HL-60 (cell line): Measurements from ENCODE around the gene LRRC4B.

Source experiments
- GABPA ChIP-seq: IDR thresholded peaks from 2 replicates; pipeline ENCODE4 v1.6.1; 2012; ENCODE audit warnings: low read depth
- POLR2AphosphoS5 ChIP-seq: IDR thresholded peaks from 2 replicates; pipeline ENCODE4 v1.6.1; 2012; ENCODE audit warnings: low read depth
- TF ChIP-seq, protein P1 (sequence below): IDR thresholded peaks from one replicate; pipeline ENCODE4 v1.5.1; 2011; ENCODE audit warnings: low read length, control low read depth, inconsistent platforms; ENCODE audit not compliant: insufficient read depth
- TF ChIP-seq, protein P2 (sequence below): IDR thresholded peaks from 2 replicates; pipeline ENCODE4 v1.6.1; 2012; ENCODE audit warnings: low read depth; ENCODE audit not compliant: insufficient replicate concordance

DNA sequence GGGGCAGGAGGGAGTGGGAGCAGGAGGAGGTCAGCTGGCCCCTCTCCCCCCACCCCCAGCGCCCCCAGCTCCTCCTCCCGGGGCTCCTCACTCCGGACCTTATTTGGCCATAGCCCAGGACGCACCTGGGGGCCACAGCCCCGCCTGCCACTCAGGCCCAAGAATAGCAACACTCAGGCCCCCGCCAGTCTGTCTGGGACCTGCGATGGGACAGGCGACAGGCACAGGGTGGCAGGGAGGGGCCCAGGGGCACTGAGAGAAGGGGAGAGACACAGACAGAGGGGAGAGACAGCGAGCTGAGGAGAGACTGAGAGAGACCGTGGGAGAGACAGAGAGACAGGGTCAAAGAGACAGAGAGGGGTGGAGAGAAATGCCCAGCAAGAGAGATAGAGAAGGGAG is 67.5 kb downstream of the LRRC4B start:
- TF ChIP-seq, protein P1, sequence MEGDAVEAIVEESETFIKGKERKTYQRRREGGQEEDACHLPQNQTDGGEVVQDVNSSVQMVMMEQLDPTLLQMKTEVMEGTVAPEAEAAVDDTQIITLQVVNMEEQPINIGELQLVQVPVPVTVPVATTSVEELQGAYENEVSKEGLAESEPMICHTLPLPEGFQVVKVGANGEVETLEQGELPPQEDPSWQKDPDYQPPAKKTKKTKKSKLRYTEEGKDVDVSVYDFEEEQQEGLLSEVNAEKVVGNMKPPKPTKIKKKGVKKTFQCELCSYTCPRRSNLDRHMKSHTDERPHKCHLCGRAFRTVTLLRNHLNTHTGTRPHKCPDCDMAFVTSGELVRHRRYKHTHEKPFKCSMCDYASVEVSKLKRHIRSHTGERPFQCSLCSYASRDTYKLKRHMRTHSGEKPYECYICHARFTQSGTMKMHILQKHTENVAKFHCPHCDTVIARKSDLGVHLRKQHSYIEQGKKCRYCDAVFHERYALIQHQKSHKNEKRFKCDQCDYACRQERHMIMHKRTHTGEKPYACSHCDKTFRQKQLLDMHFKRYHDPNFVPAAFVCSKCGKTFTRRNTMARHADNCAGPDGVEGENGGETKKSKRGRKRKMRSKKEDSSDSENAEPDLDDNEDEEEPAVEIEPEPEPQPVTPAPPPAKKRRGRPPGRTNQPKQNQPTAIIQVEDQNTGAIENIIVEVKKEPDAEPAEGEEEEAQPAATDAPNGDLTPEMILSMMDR, result no peak
- TF ChIP-seq POLR2AphosphoS5 (no peak), GABPA (no peak)
- TF ChIP-seq, protein P2, sequence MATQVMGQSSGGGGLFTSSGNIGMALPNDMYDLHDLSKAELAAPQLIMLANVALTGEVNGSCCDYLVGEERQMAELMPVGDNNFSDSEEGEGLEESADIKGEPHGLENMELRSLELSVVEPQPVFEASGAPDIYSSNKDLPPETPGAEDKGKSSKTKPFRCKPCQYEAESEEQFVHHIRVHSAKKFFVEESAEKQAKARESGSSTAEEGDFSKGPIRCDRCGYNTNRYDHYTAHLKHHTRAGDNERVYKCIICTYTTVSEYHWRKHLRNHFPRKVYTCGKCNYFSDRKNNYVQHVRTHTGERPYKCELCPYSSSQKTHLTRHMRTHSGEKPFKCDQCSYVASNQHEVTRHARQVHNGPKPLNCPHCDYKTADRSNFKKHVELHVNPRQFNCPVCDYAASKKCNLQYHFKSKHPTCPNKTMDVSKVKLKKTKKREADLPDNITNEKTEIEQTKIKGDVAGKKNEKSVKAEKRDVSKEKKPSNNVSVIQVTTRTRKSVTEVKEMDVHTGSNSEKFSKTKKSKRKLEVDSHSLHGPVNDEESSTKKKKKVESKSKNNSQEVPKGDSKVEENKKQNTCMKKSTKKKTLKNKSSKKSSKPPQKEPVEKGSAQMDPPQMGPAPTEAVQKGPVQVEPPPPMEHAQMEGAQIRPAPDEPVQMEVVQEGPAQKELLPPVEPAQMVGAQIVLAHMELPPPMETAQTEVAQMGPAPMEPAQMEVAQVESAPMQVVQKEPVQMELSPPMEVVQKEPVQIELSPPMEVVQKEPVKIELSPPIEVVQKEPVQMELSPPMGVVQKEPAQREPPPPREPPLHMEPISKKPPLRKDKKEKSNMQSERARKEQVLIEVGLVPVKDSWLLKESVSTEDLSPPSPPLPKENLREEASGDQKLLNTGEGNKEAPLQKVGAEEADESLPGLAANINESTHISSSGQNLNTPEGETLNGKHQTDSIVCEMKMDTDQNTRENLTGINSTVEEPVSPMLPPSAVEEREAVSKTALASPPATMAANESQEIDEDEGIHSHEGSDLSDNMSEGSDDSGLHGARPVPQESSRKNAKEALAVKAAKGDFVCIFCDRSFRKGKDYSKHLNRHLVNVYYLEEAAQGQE, result no peak
